K562 (cell line): ENCODE measurements around the gene SYT17. TPM values are rescaled to one million over a fixed set of nuclear protein-coding genes. Genes with fewer than 3 reads are reported as not detected.

Experiments
- ATAC-seq: fragments of 200-7000 bp; cut with Tn5 transposase; 3 replicates; pipeline ENCODE4 v1.9.1; 2020; ENCODE audit warnings: moderate library complexity
- BruUV-seq: library from RNA; stranded (reverse); fragments of 400-500 nt; replicated peaks from 2 replicates; lab custom pipeline; 2021; lab: Mats Ljungman, UMichigan
- CTCF ChIA-PET: fragments of 300-600 bp; formaldehyde crosslinking; extraction: SDS; loops from one replicate; lab custom pipeline; 2021; ENCODE audit warnings: low intra/inter-chr PET ratio; lab: Yijun Ruan, JAX
- POLR2A ChIA-PET: fragments of 300-600, 350-650 bp; sonication (Branson Sonifier 250); formaldehyde crosslinking; extraction: SDS; loops from one replicate; lab custom pipeline; 2021; ENCODE audit warnings: antibody characterized with exemption, inconsistent platforms; lab: Yijun Ruan, JAX
- DNase-seq, 4 experiments: peaks; one replicate each; pipeline versions ENCODE4 v3.0.0 to v3.0.0-alpha.2; 2011 to 2018; ENCODE audit warnings: low spot score in 3 of 4, mixed read lengths in 3 of 4; ENCODE audit errors: extremely low read depth in 1 of 4
- FAIRE-seq: peaks from 2 replicates; lab custom pipeline; 2011; peaks lifted over from hg19 to GRCh38; lab: Jason Lieb, UNC
- H2AFZ ChIP-seq: 2 replicates; pipeline ENCODE4 v1.6.0; 2011; ENCODE audit warnings: low read depth, low read length, control low read depth, inconsistent platforms
- H3K27ac ChIP-seq: fragments of 200-600 bp; 3 replicates; pipeline ENCODE4 v1.8.0; 2011; ENCODE audit warnings: low read depth, mild to moderate bottlenecking, control low read depth, inconsistent platforms, low read length, moderate library complexity, mixed read lengths; ENCODE audit errors: extremely low read depth
- H3K27me3 ChIP-seq, 2 experiments: fragments of 300-600 bp in 1 of 2; 2 replicates in 1 of 2; 3 replicates in 1 of 2; pipeline versions ENCODE4 v1.6.0 to v1.8.0; 2011; ENCODE audit warnings: inconsistent platforms in 2 of 2, low read length in 2 of 2, mild to moderate bottlenecking in 1 of 2, mixed read lengths in 1 of 2, moderate library complexity in 1 of 2; ENCODE audit not compliant: control insufficient read depth in 2 of 2, insufficient read depth in 2 of 2
- H3K36me3 ChIP-seq: fragments of 300-600 bp; 3 replicates; pipeline ENCODE4 v1.8.0; 2011; ENCODE audit warnings: mild to moderate bottlenecking, low read length, inconsistent platforms; ENCODE audit not compliant: control insufficient read depth, insufficient read depth
- H3K4me1 ChIP-seq, 2 experiments: fragments of 200-600 bp in 1 of 2; replicated peaks in 1 of 2; 2 replicates in 1 of 2; 3 replicates in 1 of 2; pipeline versions ENCODE4 v1.5.1 to v1.8.0; 2011; ENCODE audit warnings: inconsistent platforms in 2 of 2, low read length in 2 of 2, mild to moderate bottlenecking in 1 of 2, mixed read lengths in 1 of 2, moderate library complexity in 1 of 2; ENCODE audit not compliant: control insufficient read depth in 2 of 2, insufficient read depth in 2 of 2
- H3K4me2 ChIP-seq: 2 replicates; pipeline ENCODE4 v1.6.1; 2011; ENCODE audit warnings: low read length, control low read depth, inconsistent platforms, mixed read lengths; ENCODE audit not compliant: insufficient read depth
- H3K4me3 ChIP-seq: fragments of 200-600 bp; sonication (generic), shearing (Covaris generic); 2 replicates; pipeline ENCODE4 v1.5.1; 2016; ENCODE audit warnings: control low read depth, inconsistent platforms
- H3K79me2 ChIP-seq: fragments of 200-600 bp; 3 replicates; pipeline ENCODE4 v1.8.0; 2011; ENCODE audit warnings: low read length, inconsistent platforms; ENCODE audit not compliant: control insufficient read depth, insufficient read depth
- H3K9ac ChIP-seq, 2 experiments: 2 replicates each; pipeline versions ENCODE4 v1.6.0 to v1.6.1; 2011; ENCODE audit warnings: low read depth in 2 of 2, low read length in 2 of 2, control low read depth in 1 of 2, inconsistent platforms in 1 of 2, mild to moderate bottlenecking in 1 of 2, mixed read lengths in 1 of 2; ENCODE audit not compliant: insufficient read depth in 1 of 2
- H3K9me1 ChIP-seq: one replicate; pipeline ENCODE4 v1.6.0; 2011; ENCODE audit warnings: inconsistent platforms, mild to moderate bottlenecking, low read length, moderate library complexity; ENCODE audit not compliant: control insufficient read depth, insufficient read depth
- H3K9me3 ChIP-seq: replicated peaks from 2 replicates; pipeline ENCODE4 v1.5.1; 2011; ENCODE audit warnings: low read depth, low read length, inconsistent platforms; ENCODE audit not compliant: control insufficient read depth, insufficient read depth
- H4K20me1 ChIP-seq: replicated peaks from 2 replicates; pipeline ENCODE4 v1.6.1; 2011; ENCODE audit warnings: low read length, inconsistent platforms, mixed read lengths; ENCODE audit not compliant: control insufficient read depth, insufficient read depth
- BMI1 ChIP-seq: fragments of 150-350 bp; IDR thresholded peaks from 2 replicates; pipeline ENCODE4 v1.6.1; 2014; ENCODE audit warnings: low read length
- ELF2 ChIP-seq: fragments of 250-450 bp; sonication (Bioruptor Pico); IDR thresholded peaks from 2 replicates; pipeline ENCODE4 v1.5.0; 2021; ENCODE audit warnings: mild to moderate bottlenecking
- IRF1 ChIP-seq: sonication (generic); formaldehyde crosslinking; IDR thresholded peaks from 2 replicates; pipeline ENCODE4 v1.8.0; 2022; ENCODE audit warnings: missing genetic modification reagents, mild to moderate bottlenecking, borderline replicate concordance
- MTA2 ChIP-seq: fragments of 450-650 bp; IDR thresholded peaks from 2 replicates; pipeline ENCODE4 v1.6.1; 2016; ENCODE audit warnings: low read depth
- PATZ1 ChIP-seq: fragments of 250-450 bp; sonication (Bioruptor Pico); IDR thresholded peaks from 2 replicates; pipeline ENCODE4 v1.5.0; 2020; ENCODE audit warnings: mild to moderate bottlenecking, borderline replicate concordance
- PHTF2 ChIP-seq: fragments of 250-450 bp; sonication (Bioruptor Pico); IDR thresholded peaks from 2 replicates; pipeline ENCODE4 v1.5.0; 2021; ENCODE audit warnings: mild to moderate bottlenecking
- RNF2 ChIP-seq: sonication (generic); IDR thresholded peaks from 2 replicates; pipeline ENCODE4 v1.6.1; 2016
- SFPQ ChIP-seq: fragments of 200-400 bp; formaldehyde crosslinking; IDR thresholded peaks from 2 replicates; pipeline ENCODE4 v1.6.1; 2017; ENCODE audit warnings: mild to moderate bottlenecking, low read depth, low read length, moderate library complexity
- SIRT6 ChIP-seq: IDR thresholded peaks from one replicate; pipeline ENCODE4 v1.6.1; 2012; ENCODE audit warnings: low read depth, mild to moderate bottlenecking, control low read depth, inconsistent platforms, low read length, moderate library complexity
- SMAD4 ChIP-seq: fragments of 250-450 bp; sonication (Bioruptor Pico); conservative IDR thresholded peaks from 2 replicates; pipeline ENCODE4 v1.8.0; 2021; ENCODE audit warnings: inconsistent platforms, mild to moderate bottlenecking, moderate library complexity
- USF2 ChIP-seq: sonication (generic); formaldehyde crosslinking; IDR thresholded peaks from 2 replicates; pipeline ENCODE4 v1.5.0; 2020; ENCODE audit warnings: missing genetic modification reagents
- ZNF174 ChIP-seq: fragments of 250-450 bp; sonication (Bioruptor Pico); IDR thresholded peaks from 2 replicates; pipeline ENCODE4 v1.4.0; 2020; ENCODE audit warnings: mild to moderate bottlenecking
- ZNF197 ChIP-seq: fragments of 200-800 bp; sonication (Bioruptor generic); IDR thresholded peaks from 2 replicates; pipeline ENCODE4 v1.6.1; 2016; ENCODE audit warnings: low read depth, missing genetic modification characterization, missing compliant biosample characterization
- ZNF354B ChIP-seq: fragments of 250-450 bp; sonication (Bioruptor Pico); IDR thresholded peaks from 2 replicates; pipeline ENCODE4 v1.4.0; 2020
- WGBS: fragments of 100-300 bp; shearing (Covaris generic); methylation state at CpG from one replicate; pipeline ENCODE4 v1.1.6; 2016; ENCODE audit warnings: low coverage, mixed read lengths; ENCODE audit not compliant: insufficient coverage; ENCODE audit errors: missing lambda C conversion rate; 5-methylcytosine and 5-hydroxymethylcytosine counted together
- in situ Hi-C: fragments of 300-500 bp; cut with MboI; formaldehyde crosslinking; loops from 4 replicates; pipeline ENCODE4 v1.15.0; 2018; ENCODE audit warnings: inconsistent platforms, mixed read lengths
- intact Hi-C: fragments of 100-400 bp; cut with micrococcal nuclease; formaldehyde crosslinking; loops from 2 replicates; pipeline ENCODE4 v1.14.2; 2022
- polyA plus RNA-seq, 8 experiments: library from polyadenylated mRNA; depleted of rRNA in 4 of 8; stranded (reverse) in 5 of 8; unstranded in 3 of 8; fragments of >200 nt; fragmentation: Nextera tagmentation in 2 of 8; fragmentation: Illumina TruSeq in 1 of 8; extraction: Ambion mirVana in 2 of 8; extraction: Trizol in 1 of 8; gene quantifications; 2 replicates each; pipeline versions ENCODE4 v1.2.1 to v1.2.3, GENCODE V29; 2011 to 2014; ENCODE audit warnings: inconsistent platforms in 1 of 8, missing spikeins in 1 of 8
- total RNA-seq, 7 experiments: library from RNA; depleted of rRNA in 6 of 7; stranded (reverse); fragments of >200 nt in 6 of 7; fragmentation: Illumina TruSeq in 2 of 7; extraction: Trizol in 2 of 7; gene quantifications; 2 replicates each; pipeline versions ENCODE4 v1.2.1 to v1.2.3, GENCODE V29; 2011 to 2021; ENCODE audit warnings: low replicate concordance in 1 of 7

Gene SYT17
- total and polyA plus RNA-seq, 9 of the 15 experiments (the other 6 are each of a cell fraction or from before 2014, with no cell fraction given): not detected

- no peaks in the 10 kb centered on the region for H3K79me2 ChIP-seq
- ATAC-seq: no peak
- ChIA-PET POLR2A (no interaction called here), CTCF (no interaction called here)
- 6% methylated on average over 7 of the region's 7 CpGs for WGBS
- intact Hi-C loops (no loop called here), in situ Hi-C loops (no loop called here)
- no peak overlapping the region for H2AFZ ChIP-seq
- H3K9me3 ChIP-seq: no peaks in the 10 kb centered on the region
- H4K20me1 ChIP-seq: 0 out of 2 replicates have a peak, but pooled peaks cover 3% of the 10 kb centered on the region
- no peak for DNase-seq
- peaks cover 0 to 2% of the 10 kb centered on the region in 2 experiments; a peak in 2 of 5 replicates for H3K27me3 ChIP-seq
- H3K36me3 ChIP-seq: no peaks in the 10 kb centered on the region
- H3K4me3 ChIP-seq: no peak overlapping the region
- no peaks in the 10 kb centered on the region for H3K4me1 ChIP-seq
- H3K4me2 ChIP-seq: no peak overlapping the region
- no peak overlapping the region for H3K27ac ChIP-seq
- FAIRE-seq: no peak
- peak overlapping the region in 1 of 2 experiments; percentile 61; a peak in 1 of 4 replicates for H3K9ac ChIP-seq
- TF ChIP-seq ZNF174: no peak
- TF ChIP-seq ELF2 (CRISPR knock-in tag): no peak
- no peak for TF ChIP-seq USF2
- TF ChIP-seq RNF2: no peak
- TF ChIP-seq PATZ1 (CRISPR knock-in tag): no peak
- no peak for TF ChIP-seq MTA2
- no peak for TF ChIP-seq SFPQ
- TF ChIP-seq ZNF354B (CRISPR knock-in tag): no peak
- no peak for TF ChIP-seq SIRT6
- no peak for TF ChIP-seq SMAD4 (CRISPR knock-in tag)
- no peak for TF ChIP-seq BMI1
- TF ChIP-seq ZNF197: no peak
- no peak for TF ChIP-seq PHTF2 (CRISPR knock-in tag)
- TF ChIP-seq IRF1: no peak
- H3K9me1 ChIP-seq: no peaks in the 10 kb centered on the region
- no TSS peak for BruUV-seq
These were observed 121.9 kb downstream of the SYT17 start for GRCh38 chr16:19289811-19290485.
